ENCODE measurements around the gene ST3GAL3. TPM values are rescaled to one million over a fixed set of nuclear protein-coding genes. Genes with fewer than 3 reads are reported as not detected.

The ST3GAL3 gene
- total and polyA plus RNA-seq, 2 of the 13 experiments (the other 11 are each of a cell fraction or from before 2014, with no cell fraction given) = 5.1 to 8.1 TPM

DNA sequence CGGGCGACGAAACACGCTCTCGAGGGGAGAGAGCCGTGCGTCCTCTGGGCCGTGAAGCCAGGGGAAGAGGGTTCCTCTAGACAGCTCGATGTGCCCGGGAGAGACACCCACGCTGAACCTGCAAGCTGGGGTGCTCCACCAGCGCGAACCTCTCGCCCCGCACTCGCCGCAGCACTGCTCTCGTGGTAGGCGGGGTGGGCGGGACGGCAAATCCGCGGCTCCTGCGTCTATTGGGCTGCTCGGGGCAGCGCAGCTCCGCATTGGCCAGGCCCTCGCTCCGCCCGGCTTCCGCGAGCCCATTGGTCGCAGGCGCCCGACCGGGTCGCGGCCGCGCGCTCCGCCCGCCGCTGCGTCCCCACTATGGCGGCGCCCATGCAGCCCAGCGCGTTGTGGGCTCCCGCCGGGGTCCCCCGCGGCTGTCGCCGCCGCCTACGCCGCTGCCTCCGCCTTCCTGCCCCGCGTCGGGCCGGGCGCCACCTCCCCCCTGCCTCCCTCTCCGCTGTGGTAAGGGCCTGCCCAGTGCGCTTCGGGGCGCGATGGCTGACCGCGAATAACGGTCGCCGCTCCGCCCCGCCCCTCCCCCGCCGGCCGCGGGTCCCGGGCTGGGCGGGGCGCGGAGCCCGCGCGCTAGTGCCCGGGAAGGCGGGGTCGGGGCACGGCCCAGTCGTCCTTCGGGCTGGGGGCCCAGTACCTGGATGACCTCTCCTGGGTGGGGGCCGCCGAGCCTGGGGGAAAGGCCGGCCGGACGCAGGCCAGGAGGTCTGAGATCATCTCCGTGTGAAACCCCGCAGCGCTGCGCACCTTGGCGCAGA lies at the start of gene ST3GAL3 (continued):
- TF ChIP-seq, protein P1, sequence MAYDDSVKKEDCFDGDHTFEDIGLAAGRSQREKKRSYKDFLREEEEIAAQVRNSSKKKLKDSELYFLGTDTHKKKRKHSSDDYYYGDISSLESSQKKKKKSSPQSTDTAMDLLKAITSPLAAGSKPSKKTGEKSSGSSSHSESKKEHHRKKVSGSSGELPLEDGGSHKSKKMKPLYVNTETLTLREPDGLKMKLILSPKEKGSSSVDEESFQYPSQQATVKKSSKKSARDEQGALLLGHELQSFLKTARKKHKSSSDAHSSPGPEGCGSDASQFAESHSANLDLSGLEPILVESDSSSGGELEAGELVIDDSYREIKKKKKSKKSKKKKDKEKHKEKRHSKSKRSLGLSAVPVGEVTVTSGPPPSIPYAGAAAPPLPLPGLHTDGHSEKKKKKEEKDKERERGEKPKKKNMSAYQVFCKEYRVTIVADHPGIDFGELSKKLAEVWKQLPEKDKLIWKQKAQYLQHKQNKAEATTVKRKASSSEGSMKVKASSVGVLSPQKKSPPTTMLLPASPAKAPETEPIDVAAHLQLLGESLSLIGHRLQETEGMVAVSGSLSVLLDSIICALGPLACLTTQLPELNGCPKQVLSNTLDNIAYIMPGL (CRISPR knock-in tag; IDR thresholded peaks at IDR 0.05; ENCODE audit: borderline replicate concordance in 1 of 2, low read depth in 1 of 2) = peak in 1 of 2 experiments; percentile 28; a peak in 2 of 4 replicates
- TF ChIP-seq CC2D1A (CRISPR knock-in tag; IDR thresholded peaks at IDR 0.05) (no peak), ASH2L (IDR thresholded peaks at IDR 0.05; ENCODE audit: insufficient read length, low read depth, low read length) (peak; percentile 97), TP53 (CRISPR knock-in tag; conservative IDR thresholded peaks at IDR 0.05) (no peak), HNRNPL (IDR thresholded peaks at IDR 0.05; ENCODE audit: low read depth, low read length) (0 out of 2 replicates have a peak, but pooled peaks have one; percentile 25), MEIS1 (CRISPR knock-in tag; IDR thresholded peaks at IDR 0.05; ENCODE audit: borderline replicate concordance) (no peak; the same call in 1 of the 2 replicates), KDM5A (IDR thresholded peaks at IDR 0.05; ENCODE audit: borderline replicate concordance, low read length) (no peak; the same call in 1 of the 2 replicates), ZNF446 (CRISPR knock-in tag; IDR thresholded peaks at IDR 0.05) (peak; percentile 9; the same call in 1 of the 2 replicates), ZNF230 (CRISPR knock-in tag; IDR thresholded peaks at IDR 0.05) (no peak), POLR2G (IDR thresholded peaks at IDR 0.05; ENCODE audit: low read depth, low read length) (peak; percentile 74), MED1 (CRISPR knock-in tag; IDR thresholded peaks at IDR 0.05) (peak; percentile 51; the same call in 1 of the 2 replicates), RFXANK (CRISPR knock-in tag; IDR thresholded peaks at IDR 0.05) (0 out of 2 replicates have a peak, but pooled peaks have one; percentile 29), ZSCAN30 (CRISPR knock-in tag; IDR thresholded peaks at IDR 0.05) (no peak), ZBTB7B (CRISPR knock-in tag; IDR thresholded peaks at IDR 0.05) (peak; percentile 82), EP300 (IDR thresholded peaks at IDR 0.05; ENCODE audit: low read depth in 2 of 2, low read length in 2 of 2) (peak in 1 of 2 experiments; percentile 34; a peak in 1 of 4 replicates), EP300 (CRISPR knock-in tag; IDR thresholded peaks at IDR 0.05; ENCODE audit: borderline replicate concordance) (peak; percentile 14; the same call in 1 of the 2 replicates), CCDC6 (CRISPR knock-in tag; IDR thresholded peaks at IDR 0.05) (peak; percentile 85; the same call in 1 of the 2 replicates), NR2C2 (CRISPR knock-in tag; IDR thresholded peaks at IDR 0.05; ENCODE audit: borderline replicate concordance) (peak; percentile 77)
- TF ChIP-seq, protein P2, sequence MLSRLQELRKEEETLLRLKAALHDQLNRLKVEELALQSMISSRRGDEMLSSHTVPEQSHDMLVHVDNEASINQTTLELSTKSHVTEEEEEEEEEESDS (CRISPR knock-in tag; IDR thresholded peaks at IDR 0.05; ENCODE audit: borderline replicate concordance) = no peak
- TF ChIP-seq, protein P3, sequence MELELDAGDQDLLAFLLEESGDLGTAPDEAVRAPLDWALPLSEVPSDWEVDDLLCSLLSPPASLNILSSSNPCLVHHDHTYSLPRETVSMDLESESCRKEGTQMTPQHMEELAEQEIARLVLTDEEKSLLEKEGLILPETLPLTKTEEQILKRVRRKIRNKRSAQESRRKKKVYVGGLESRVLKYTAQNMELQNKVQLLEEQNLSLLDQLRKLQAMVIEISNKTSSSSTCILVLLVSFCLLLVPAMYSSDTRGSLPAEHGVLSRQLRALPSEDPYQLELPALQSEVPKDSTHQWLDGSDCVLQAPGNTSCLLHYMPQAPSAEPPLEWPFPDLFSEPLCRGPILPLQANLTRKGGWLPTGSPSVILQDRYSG (CRISPR knock-in tag; IDR thresholded peaks at IDR 0.05) = 0 out of 2 replicates have a peak, but pooled peaks have one; percentile 42
- TF ChIP-seq, protein P4, sequence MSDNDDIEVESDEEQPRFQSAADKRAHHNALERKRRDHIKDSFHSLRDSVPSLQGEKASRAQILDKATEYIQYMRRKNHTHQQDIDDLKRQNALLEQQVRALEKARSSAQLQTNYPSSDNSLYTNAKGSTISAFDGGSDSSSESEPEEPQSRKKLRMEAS (IDR thresholded peaks at IDR 0.05) = peak; percentile 94
- TF ChIP-seq, protein P5, sequence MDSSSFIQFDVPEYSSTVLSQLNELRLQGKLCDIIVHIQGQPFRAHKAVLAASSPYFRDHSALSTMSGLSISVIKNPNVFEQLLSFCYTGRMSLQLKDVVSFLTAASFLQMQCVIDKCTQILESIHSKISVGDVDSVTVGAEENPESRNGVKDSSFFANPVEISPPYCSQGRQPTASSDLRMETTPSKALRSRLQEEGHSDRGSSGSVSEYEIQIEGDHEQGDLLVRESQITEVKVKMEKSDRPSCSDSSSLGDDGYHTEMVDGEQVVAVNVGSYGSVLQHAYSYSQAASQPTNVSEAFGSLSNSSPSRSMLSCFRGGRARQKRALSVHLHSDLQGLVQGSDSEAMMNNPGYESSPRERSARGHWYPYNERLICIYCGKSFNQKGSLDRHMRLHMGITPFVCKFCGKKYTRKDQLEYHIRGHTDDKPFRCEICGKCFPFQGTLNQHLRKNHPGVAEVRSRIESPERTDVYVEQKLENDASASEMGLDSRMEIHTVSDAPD (CRISPR knock-in tag; IDR thresholded peaks at IDR 0.05) = no peak

All from HepG2 (cell line).